Cardiac muscle cell (in vitro differentiated cells and primary cell): ENCODE measurements around the gene CCDC47. TPM values are rescaled to one million over a fixed set of nuclear protein-coding genes. Genes with fewer than 3 reads are reported as not detected.

ENCODE experiments used
- DNase-seq, 2 donors: peaks; one replicate each; pipeline versions ENCODE4 v3.0.0 to v3.0.0-alpha.2; 2010 to 2017; ENCODE audit warnings: low read depth in 1 of 2, low spot score in 1 of 2
- H3K27ac ChIP-seq: fragments of 200-600 bp; sonication (generic); 2 replicates; pipeline ENCODE4 v1.5.1; 2016
- H3K27me3 ChIP-seq: fragments of 200-600 bp; sonication (generic); 2 replicates; pipeline ENCODE4 v1.6.0; 2016; ENCODE audit warnings: control low read depth
- H3K36me3 ChIP-seq: fragments of 200-600 bp; sonication (generic); 2 replicates; pipeline ENCODE4 v1.5.1; 2016; ENCODE audit warnings: control low read depth
- H3K4me1 ChIP-seq: fragments of 200-600 bp; sonication (generic); 2 replicates; pipeline ENCODE4 v1.8.1; 2017; ENCODE audit warnings: low read depth, mild to moderate bottlenecking, mixed run types
- H3K4me3 ChIP-seq: fragments of 200-600 bp; sonication (generic); 2 replicates; pipeline ENCODE4 v1.5.1; 2016; ENCODE audit warnings: mild to moderate bottlenecking
- H3K9me3 ChIP-seq: fragments of 200-600 bp; sonication (generic); 2 replicates; pipeline ENCODE4 v1.5.1; 2017; ENCODE audit warnings: low read depth, mild to moderate bottlenecking, control low read depth
- CTCF ChIP-seq: IDR thresholded peaks from 2 replicates; pipeline ENCODE4 v1.5.1; 2012; ENCODE audit warnings: low read depth, mild to moderate bottlenecking, low read length
- polyA plus RNA-seq: library from polyadenylated mRNA; unstranded; fragments of >200 nt; fragmentation: Nextera tagmentation; extraction: Ambion mirVana; gene quantifications from 2 replicates; pipeline ENCODE4 v1.2.1, GENCODE V29; 2016
- total RNA-seq: library from RNA; depleted of rRNA; stranded (reverse); fragments of >200 nt; gene quantifications from 2 replicates; pipeline ENCODE4 v1.2.3, GENCODE V29; 2016

The CCDC47 gene
- total and polyA plus RNA-seq, 2 experiments from 2014 or later = 30.0 to 54.7 TPM

GRCh38 chr17:63772801-63773271 lies 561 bp downstream of the CCDC47 start:
- H3K36me3 ChIP-seq = no peaks in the 10 kb centered on the region
- H3K27ac ChIP-seq = peak overlapping the region; percentile 95
- TF ChIP-seq CTCF = no peak
- H3K27me3 ChIP-seq = no peaks in the 10 kb centered on the region
- DNase-seq = peak; percentile 30 to 32
- H3K4me1 ChIP-seq = peaks cover 8% of the 10 kb centered on the region
- no peaks in the 10 kb centered on the region for H3K9me3 ChIP-seq
- peak overlapping the region; percentile 93 for H3K4me3 ChIP-seq

- Histone ChIP-seq H3K27me3 (no peaks in the 10 kb centered on the region), H3K4me3 (no peak overlapping the region), H3K9me3 (no peaks in the 10 kb centered on the region), H3K36me3 (peaks cover 16% of the 10 kb centered on the region), H3K27ac (no peak overlapping the region), H3K4me1 (no peaks in the 10 kb centered on the region)
- no peak for DNase-seq
- no peak for TF ChIP-seq CTCF
Observed at GRCh38 chr17:63768433-63768832, 5.0 kb downstream of the CCDC47 start.

GRCh38 chr17:63766754-63767153 lies 6.6 kb downstream of the CCDC47 start:
- no peak overlapping the region for H3K4me3 ChIP-seq
- TF ChIP-seq CTCF = no peak
- H3K9me3 ChIP-seq = no peaks in the 10 kb centered on the region
- no peak overlapping the region for H3K27ac ChIP-seq
- no peaks in the 10 kb centered on the region for H3K4me1 ChIP-seq
- H3K36me3 ChIP-seq = peaks cover 29% of the 10 kb centered on the region
- DNase-seq = no peak
- no peaks in the 10 kb centered on the region for H3K27me3 ChIP-seq

GRCh38 chr17:63764716-63765115 lies 8.7 kb downstream of the CCDC47 start:
- Histone ChIP-seq H3K9me3 (no peaks in the 10 kb centered on the region), H3K27ac (no peak overlapping the region), H3K36me3 (peaks cover 38% of the 10 kb centered on the region), H3K4me1 (no peaks in the 10 kb centered on the region), H3K27me3 (no peaks in the 10 kb centered on the region), H3K4me3 (no peak overlapping the region)
- no peak for DNase-seq
- TF ChIP-seq CTCF = no peak

GRCh38 chr17:63762161-63763078 lies 11.0 kb downstream of the CCDC47 start:
- Histone ChIP-seq H3K4me3 (no peak overlapping the region), H3K27ac (no peak overlapping the region), H3K9me3 (no peaks in the 10 kb centered on the region), H3K36me3 (peaks cover 38% of the 10 kb centered on the region), H3K4me1 (no peaks in the 10 kb centered on the region), H3K27me3 (no peaks in the 10 kb centered on the region)
- DNase-seq = no peak
- TF ChIP-seq CTCF = no peak
